HepG2 (cell line): Measurements from ENCODE around the gene LRRN4. TPM values are rescaled to one million over a fixed set of nuclear protein-coding genes. Genes with fewer than 3 reads are reported as not detected.

Source experiments
- FLYWCH1 ChIP-seq: sonication (generic); formaldehyde crosslinking; IDR thresholded peaks from 2 replicates; pipeline ENCODE4 v1.8.1; 2023; ENCODE audit warnings: mild to moderate bottlenecking, missing genetic modification reagents
- HNRNPL ChIP-seq: fragments of 200-400 bp; formaldehyde crosslinking; IDR thresholded peaks from 2 replicates; pipeline ENCODE4 v1.6.1; 2017; ENCODE audit warnings: mild to moderate bottlenecking, low read depth, low read length
- MAF1 ChIP-seq: sonication (generic); formaldehyde crosslinking; IDR thresholded peaks from 2 replicates; pipeline ENCODE4 v1.5.0; 2020; ENCODE audit warnings: missing genetic modification reagents, borderline replicate concordance
- MIER2 ChIP-seq: IDR thresholded peaks from 2 replicates; pipeline ENCODE4 v1.6.1; 2016; ENCODE audit warnings: missing biosample characterization, missing genetic modification reagents
- MIER3 ChIP-seq: IDR thresholded peaks from 2 replicates; pipeline ENCODE4 v1.6.1; 2016; ENCODE audit warnings: missing compliant biosample characterization, borderline replicate concordance
- NCOA5 ChIP-seq: sonication (generic); formaldehyde crosslinking; IDR thresholded peaks from 2 replicates; pipeline ENCODE4 v1.4.0; 2020; ENCODE audit warnings: missing genetic modification reagents
- SRSF4 ChIP-seq: fragments of 200-400 bp; formaldehyde crosslinking; IDR thresholded peaks from one replicate; pipeline ENCODE4 v1.6.1; 2018; ENCODE audit warnings: mild to moderate bottlenecking, low read depth, low read length, moderate library complexity; ENCODE audit not compliant: poor library complexity, severe bottlenecking
- ZFP62 ChIP-seq: sonication (generic); formaldehyde crosslinking; IDR thresholded peaks from 2 replicates; pipeline ENCODE4 v1.4.0; 2020; ENCODE audit warnings: missing genetic modification reagents
- ZNF337 ChIP-seq: sonication (generic); formaldehyde crosslinking; IDR thresholded peaks from 2 replicates; pipeline ENCODE4 v1.5.1; 2020; ENCODE audit warnings: missing genetic modification reagents, low read depth, mild to moderate bottlenecking, borderline replicate concordance
- ZNF441 ChIP-seq: sonication (generic); formaldehyde crosslinking; IDR thresholded peaks from 2 replicates; pipeline ENCODE4 v1.7.0; 2021; ENCODE audit warnings: missing genetic modification reagents, borderline replicate concordance
- ZNF780A ChIP-seq: sonication (generic); formaldehyde crosslinking; IDR thresholded peaks from 2 replicates; pipeline ENCODE4 v1.8.0; 2022; ENCODE audit warnings: mild to moderate bottlenecking, missing genetic modification reagents, moderate library complexity
- polyA plus RNA-seq, 8 experiments: library from polyadenylated mRNA; depleted of rRNA in 3 of 8; stranded (reverse) in 7 of 8; unstranded in 1 of 8; fragments of >200 nt; fragmentation: Illumina TruSeq in 4 of 8; extraction: Trizol in 4 of 8; gene quantifications; 2 replicates each; pipeline versions ENCODE4 v1.2.1 to v1.2.3, GENCODE V29; 2011 to 2016; ENCODE audit warnings: low read depth in 4 of 8, missing spikeins in 1 of 8, mixed read lengths in 1 of 8; ENCODE audit not compliant: insufficient read depth in 1 of 8
- total RNA-seq, 5 experiments: library from RNA; depleted of rRNA; stranded (reverse); fragments of >200 nt; fragmentation: Illumina TruSeq; extraction: Trizol; gene quantifications; 2 replicates each; pipeline ENCODE4 v1.2.3, GENCODE V29; 2016; ENCODE audit warnings: low read depth in 1 of 5
- TF ChIP-seq, protein P1 (sequence below): sonication (generic); formaldehyde crosslinking; IDR thresholded peaks from 2 replicates; pipeline ENCODE4 v1.5.1; 2020; ENCODE audit warnings: missing genetic modification reagents, mild to moderate bottlenecking, borderline replicate concordance
- TF ChIP-seq, protein P2 (sequence below), 2 experiments: fragments of 450-650 bp in 1 of 2; sonication (generic) in 1 of 2; formaldehyde crosslinking in 1 of 2; IDR thresholded peaks; 2 replicates each; pipeline versions ENCODE4 v1.6.1 to v1.8.0; 2016 to 2022; ENCODE audit warnings: antibody characterized with exemption in 1 of 2, mild to moderate bottlenecking in 1 of 2, missing genetic modification reagents in 1 of 2
- TF ChIP-seq, protein P3 (sequence below): sonication (generic); formaldehyde crosslinking; IDR thresholded peaks from 2 replicates; pipeline ENCODE4 v1.4.0; 2020; ENCODE audit warnings: missing genetic modification reagents

Gene LRRN4
- total and polyA plus RNA-seq, 2 of the 13 experiments (the other 11 are each of a cell fraction or from before 2014, with no cell fraction given), result 0.15 to 0.20 TPM

DNA sequence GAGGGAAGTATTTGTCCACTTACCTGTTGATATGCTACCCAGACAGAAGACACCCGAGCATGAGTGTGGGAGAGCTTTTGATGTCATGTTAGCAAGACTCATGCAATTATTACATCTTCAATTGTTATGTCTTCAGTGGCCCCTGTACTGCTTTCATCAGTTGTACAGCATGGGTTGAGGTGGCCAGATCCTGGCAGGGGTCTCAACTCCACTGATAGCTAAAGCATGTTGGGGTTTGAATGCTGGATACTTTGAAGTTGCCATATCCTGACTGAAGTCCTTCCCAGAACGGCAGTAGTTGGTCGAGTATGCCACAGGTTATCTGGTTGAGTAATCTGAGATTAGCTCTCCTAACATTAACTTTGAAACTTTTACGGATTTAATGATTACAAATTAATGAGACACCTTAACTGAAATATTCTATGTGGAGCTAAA, 46.7 kb downstream of the LRRN4 start (continued):
- TF ChIP-seq MIER2 (CRISPR knock-in tag) (0 out of 2 replicates have a peak, but pooled peaks have one; percentile 14), ZNF337 (no peak), HNRNPL (no peak), MAF1 (CRISPR knock-in tag) (no peak), SRSF4 (no peak), MIER3 (CRISPR knock-in tag) (no peak), FLYWCH1 (CRISPR knock-in tag) (no peak), ZFP62 (CRISPR knock-in tag) (no peak), ZNF780A (CRISPR knock-in tag) (0 out of 2 replicates have a peak, but pooled peaks have one; percentile 62), ZNF441 (0 out of 2 replicates have a peak, but pooled peaks have one; percentile 19), NCOA5 (CRISPR knock-in tag) (0 out of 2 replicates have a peak, but pooled peaks have one; percentile 6)
- TF ChIP-seq, protein P1, sequence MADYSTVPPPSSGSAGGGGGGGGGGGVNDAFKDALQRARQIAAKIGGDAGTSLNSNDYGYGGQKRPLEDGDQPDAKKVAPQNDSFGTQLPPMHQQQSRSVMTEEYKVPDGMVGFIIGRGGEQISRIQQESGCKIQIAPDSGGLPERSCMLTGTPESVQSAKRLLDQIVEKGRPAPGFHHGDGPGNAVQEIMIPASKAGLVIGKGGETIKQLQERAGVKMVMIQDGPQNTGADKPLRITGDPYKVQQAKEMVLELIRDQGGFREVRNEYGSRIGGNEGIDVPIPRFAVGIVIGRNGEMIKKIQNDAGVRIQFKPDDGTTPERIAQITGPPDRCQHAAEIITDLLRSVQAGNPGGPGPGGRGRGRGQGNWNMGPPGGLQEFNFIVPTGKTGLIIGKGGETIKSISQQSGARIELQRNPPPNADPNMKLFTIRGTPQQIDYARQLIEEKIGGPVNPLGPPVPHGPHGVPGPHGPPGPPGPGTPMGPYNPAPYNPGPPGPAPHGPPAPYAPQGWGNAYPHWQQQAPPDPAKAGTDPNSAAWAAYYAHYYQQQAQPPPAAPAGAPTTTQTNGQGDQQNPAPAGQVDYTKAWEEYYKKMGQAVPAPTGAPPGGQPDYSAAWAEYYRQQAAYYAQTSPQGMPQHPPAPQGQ (CRISPR knock-in tag), result no peak
- TF ChIP-seq, protein P2, sequence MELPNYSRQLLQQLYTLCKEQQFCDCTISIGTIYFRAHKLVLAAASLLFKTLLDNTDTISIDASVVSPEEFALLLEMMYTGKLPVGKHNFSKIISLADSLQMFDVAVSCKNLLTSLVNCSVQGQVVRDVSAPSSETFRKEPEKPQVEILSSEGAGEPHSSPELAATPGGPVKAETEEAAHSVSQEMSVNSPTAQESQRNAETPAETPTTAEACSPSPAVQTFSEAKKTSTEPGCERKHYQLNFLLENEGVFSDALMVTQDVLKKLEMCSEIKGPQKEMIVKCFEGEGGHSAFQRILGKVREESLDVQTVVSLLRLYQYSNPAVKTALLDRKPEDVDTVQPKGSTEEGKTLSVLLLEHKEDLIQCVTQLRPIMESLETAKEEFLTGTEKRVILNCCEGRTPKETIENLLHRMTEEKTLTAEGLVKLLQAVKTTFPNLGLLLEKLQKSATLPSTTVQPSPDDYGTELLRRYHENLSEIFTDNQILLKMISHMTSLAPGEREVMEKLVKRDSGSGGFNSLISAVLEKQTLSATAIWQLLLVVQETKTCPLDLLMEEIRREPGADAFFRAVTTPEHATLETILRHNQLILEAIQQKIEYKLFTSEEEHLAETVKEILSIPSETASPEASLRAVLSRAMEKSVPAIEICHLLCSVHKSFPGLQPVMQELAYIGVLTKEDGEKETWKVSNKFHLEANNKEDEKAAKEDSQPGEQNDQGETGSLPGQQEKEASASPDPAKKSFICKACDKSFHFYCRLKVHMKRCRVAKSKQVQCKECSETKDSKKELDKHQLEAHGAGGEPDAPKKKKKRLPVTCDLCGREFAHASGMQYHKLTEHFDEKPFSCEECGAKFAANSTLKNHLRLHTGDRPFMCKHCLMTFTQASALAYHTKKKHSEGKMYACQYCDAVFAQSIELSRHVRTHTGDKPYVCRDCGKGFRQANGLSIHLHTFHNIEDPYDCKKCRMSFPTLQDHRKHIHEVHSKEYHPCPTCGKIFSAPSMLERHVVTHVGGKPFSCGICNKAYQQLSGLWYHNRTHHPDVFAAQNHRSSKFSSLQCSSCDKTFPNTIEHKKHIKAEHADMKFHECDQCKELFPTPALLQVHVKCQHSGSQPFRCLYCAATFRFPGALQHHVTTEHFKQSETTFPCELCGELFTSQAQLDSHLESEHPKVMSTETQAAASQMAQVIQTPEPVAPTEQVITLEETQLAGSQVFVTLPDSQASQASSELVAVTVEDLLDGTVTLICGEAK (IDR thresholded peaks at IDR 0.05), result no peak
- TF ChIP-seq, protein P2 (CRISPR knock-in tag; IDR thresholded peaks at IDR 0.05), result no peak
- TF ChIP-seq, protein P3, sequence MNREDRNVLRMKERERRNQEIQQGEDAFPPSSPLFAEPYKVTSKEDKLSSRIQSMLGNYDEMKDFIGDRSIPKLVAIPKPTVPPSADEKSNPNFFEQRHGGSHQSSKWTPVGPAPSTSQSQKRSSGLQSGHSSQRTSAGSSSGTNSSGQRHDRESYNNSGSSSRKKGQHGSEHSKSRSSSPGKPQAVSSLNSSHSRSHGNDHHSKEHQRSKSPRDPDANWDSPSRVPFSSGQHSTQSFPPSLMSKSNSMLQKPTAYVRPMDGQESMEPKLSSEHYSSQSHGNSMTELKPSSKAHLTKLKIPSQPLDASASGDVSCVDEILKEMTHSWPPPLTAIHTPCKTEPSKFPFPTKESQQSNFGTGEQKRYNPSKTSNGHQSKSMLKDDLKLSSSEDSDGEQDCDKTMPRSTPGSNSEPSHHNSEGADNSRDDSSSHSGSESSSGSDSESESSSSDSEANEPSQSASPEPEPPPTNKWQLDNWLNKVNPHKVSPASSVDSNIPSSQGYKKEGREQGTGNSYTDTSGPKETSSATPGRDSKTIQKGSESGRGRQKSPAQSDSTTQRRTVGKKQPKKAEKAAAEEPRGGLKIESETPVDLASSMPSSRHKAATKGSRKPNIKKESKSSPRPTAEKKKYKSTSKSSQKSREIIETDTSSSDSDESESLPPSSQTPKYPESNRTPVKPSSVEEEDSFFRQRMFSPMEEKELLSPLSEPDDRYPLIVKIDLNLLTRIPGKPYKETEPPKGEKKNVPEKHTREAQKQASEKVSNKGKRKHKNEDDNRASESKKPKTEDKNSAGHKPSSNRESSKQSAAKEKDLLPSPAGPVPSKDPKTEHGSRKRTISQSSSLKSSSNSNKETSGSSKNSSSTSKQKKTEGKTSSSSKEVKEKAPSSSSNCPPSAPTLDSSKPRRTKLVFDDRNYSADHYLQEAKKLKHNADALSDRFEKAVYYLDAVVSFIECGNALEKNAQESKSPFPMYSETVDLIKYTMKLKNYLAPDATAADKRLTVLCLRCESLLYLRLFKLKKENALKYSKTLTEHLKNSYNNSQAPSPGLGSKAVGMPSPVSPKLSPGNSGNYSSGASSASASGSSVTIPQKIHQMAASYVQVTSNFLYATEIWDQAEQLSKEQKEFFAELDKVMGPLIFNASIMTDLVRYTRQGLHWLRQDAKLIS (CRISPR knock-in tag), result peak; percentile 28; the same call in 1 of the 2 replicates
